GM18873 (cell line): ENCODE results near the gene ABCA4.

ENCODE experiments used
- ATAC-seq: cut with Tn5 transposase; IDR thresholded peaks from one replicate; pipeline ENCODE4 v1.9.1; 2021; ENCODE audit warnings: mild to moderate bottlenecking, moderate library complexity, moderate number of reproducible peaks; ENCODE audit not compliant: unreplicated experiment, low FRiP score

Gene ABCA4

GRCh38 chr1:94124538-94124937, 3.6 kb upstream of the ABCA4 start:
- no peak for ATAC-seq

GRCh38 chr1:94122201-94122970, 1.4 kb upstream of the ABCA4 start:
- no peak for ATAC-seq

- no peak for ATAC-seq
Measured at GRCh38 chr1:94121411-94121821, 468 bp upstream of the ABCA4 start.

- ATAC-seq = no peak
Measured at GRCh38 chr1:94120570-94120901, 412 bp downstream of the ABCA4 start.

- no peak for ATAC-seq
Measured at GRCh38 chr1:94119796-94120569, 965 bp downstream of the ABCA4 start.

GRCh38 chr1:94119306-94119705, 1.6 kb downstream of the ABCA4 start:
- no peak for ATAC-seq

- no peak for ATAC-seq
Measured at GRCh38 chr1:94118471-94118870, 2.5 kb downstream of the ABCA4 start.

GRCh38 chr1:94118013-94118412, 2.9 kb downstream of the ABCA4 start:
- ATAC-seq = no peak

GRCh38 chr1:94117259-94117851, 3.6 kb downstream of the ABCA4 start:
- ATAC-seq = no peak

GRCh38 chr1:94115900-94116436, 5.0 kb downstream of the ABCA4 start:
- ATAC-seq = no peak

GRCh38 chr1:94115254-94115899, 5.6 kb downstream of the ABCA4 start:
- no peak for ATAC-seq

- no peak for ATAC-seq
Measured at GRCh38 chr1:94113589-94114226, 7.2 kb downstream of the ABCA4 start.

- ATAC-seq = no peak
Measured at GRCh38 chr1:94111879-94112278, 9.1 kb downstream of the ABCA4 start.

- no peak for ATAC-seq
Measured at GRCh38 chr1:94110946-94111740, 9.8 kb downstream of the ABCA4 start.

- no peak for ATAC-seq
Measured at GRCh38 chr1:94110021-94110761, 10.8 kb downstream of the ABCA4 start.

- ATAC-seq = no peak
Measured at GRCh38 chr1:94109478-94109877, 11.5 kb downstream of the ABCA4 start.

GRCh38 chr1:94107141-94107540, 13.8 kb downstream of the ABCA4 start:
- ATAC-seq = no peak

GRCh38 chr1:94106716-94107115, 14.2 kb downstream of the ABCA4 start:
- ATAC-seq = no peak

- ATAC-seq = no peak
Measured at GRCh38 chr1:94105957-94106529, 14.9 kb downstream of the ABCA4 start.
